A673 (cell line): ENCODE measurements around the gene FERMT2.

ENCODE experiments used
- EZH2 ChIP-seq: fragments of 200-600 bp; sonication (generic); IDR thresholded peaks from 2 replicates; pipeline ENCODE4 v1.6.1; 2017; ENCODE audit warnings: borderline replicate concordance, low read depth, mild to moderate bottlenecking, mixed read lengths, antibody characterized with exemption, low read length; ENCODE audit not compliant: poor library complexity, severe bottlenecking
- TF ChIP-seq, protein P1 (sequence below): fragments of 300-800, 200-600 bp; sonication (generic); conservative IDR thresholded peaks from 2 replicates; pipeline ENCODE4 v1.5.1; 2017; ENCODE audit warnings: low read depth, mild to moderate bottlenecking, antibody characterized with exemption, low read length, moderate library complexity, mixed read lengths

DNA sequence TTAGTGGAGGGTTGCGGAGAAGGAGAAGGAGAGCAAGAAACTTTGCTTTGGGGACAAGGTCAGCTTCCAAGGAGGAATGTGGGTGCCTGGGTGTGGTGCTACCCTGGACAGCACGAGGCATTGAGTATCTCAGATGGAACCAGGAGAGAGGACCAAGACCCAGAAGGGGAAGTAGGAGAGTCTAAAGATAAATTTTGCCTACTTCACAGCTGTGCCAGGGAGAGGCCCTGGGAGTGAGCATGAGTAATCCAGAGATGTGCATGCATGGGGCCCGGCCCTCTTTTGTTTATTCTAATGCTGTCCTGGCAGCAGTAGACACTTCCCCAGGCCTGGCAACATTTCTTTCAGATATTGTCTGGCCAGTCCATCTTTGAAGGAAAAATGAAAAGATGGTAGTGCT, 110.0 kb downstream of the FERMT2 start:
- TF ChIP-seq, protein P1, sequence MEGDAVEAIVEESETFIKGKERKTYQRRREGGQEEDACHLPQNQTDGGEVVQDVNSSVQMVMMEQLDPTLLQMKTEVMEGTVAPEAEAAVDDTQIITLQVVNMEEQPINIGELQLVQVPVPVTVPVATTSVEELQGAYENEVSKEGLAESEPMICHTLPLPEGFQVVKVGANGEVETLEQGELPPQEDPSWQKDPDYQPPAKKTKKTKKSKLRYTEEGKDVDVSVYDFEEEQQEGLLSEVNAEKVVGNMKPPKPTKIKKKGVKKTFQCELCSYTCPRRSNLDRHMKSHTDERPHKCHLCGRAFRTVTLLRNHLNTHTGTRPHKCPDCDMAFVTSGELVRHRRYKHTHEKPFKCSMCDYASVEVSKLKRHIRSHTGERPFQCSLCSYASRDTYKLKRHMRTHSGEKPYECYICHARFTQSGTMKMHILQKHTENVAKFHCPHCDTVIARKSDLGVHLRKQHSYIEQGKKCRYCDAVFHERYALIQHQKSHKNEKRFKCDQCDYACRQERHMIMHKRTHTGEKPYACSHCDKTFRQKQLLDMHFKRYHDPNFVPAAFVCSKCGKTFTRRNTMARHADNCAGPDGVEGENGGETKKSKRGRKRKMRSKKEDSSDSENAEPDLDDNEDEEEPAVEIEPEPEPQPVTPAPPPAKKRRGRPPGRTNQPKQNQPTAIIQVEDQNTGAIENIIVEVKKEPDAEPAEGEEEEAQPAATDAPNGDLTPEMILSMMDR = no peak
- no peak for TF ChIP-seq EZH2
